HG03175 (cell line): ENCODE measurements around the gene TNN.
"Not testable (repeated sequence)": the region's sequence is repeated elsewhere in the genome, so short reads cannot be mapped to it uniquely, and the experiment has no call there.

ENCODE experiments used
- ATAC-seq: cut with Tn5 transposase; IDR thresholded peaks from one replicate; pipeline ENCODE4 v1.9.1; 2021; ENCODE audit warnings: mild to moderate bottlenecking, moderate library complexity; ENCODE audit not compliant: unreplicated experiment

The TNN gene, protein sequence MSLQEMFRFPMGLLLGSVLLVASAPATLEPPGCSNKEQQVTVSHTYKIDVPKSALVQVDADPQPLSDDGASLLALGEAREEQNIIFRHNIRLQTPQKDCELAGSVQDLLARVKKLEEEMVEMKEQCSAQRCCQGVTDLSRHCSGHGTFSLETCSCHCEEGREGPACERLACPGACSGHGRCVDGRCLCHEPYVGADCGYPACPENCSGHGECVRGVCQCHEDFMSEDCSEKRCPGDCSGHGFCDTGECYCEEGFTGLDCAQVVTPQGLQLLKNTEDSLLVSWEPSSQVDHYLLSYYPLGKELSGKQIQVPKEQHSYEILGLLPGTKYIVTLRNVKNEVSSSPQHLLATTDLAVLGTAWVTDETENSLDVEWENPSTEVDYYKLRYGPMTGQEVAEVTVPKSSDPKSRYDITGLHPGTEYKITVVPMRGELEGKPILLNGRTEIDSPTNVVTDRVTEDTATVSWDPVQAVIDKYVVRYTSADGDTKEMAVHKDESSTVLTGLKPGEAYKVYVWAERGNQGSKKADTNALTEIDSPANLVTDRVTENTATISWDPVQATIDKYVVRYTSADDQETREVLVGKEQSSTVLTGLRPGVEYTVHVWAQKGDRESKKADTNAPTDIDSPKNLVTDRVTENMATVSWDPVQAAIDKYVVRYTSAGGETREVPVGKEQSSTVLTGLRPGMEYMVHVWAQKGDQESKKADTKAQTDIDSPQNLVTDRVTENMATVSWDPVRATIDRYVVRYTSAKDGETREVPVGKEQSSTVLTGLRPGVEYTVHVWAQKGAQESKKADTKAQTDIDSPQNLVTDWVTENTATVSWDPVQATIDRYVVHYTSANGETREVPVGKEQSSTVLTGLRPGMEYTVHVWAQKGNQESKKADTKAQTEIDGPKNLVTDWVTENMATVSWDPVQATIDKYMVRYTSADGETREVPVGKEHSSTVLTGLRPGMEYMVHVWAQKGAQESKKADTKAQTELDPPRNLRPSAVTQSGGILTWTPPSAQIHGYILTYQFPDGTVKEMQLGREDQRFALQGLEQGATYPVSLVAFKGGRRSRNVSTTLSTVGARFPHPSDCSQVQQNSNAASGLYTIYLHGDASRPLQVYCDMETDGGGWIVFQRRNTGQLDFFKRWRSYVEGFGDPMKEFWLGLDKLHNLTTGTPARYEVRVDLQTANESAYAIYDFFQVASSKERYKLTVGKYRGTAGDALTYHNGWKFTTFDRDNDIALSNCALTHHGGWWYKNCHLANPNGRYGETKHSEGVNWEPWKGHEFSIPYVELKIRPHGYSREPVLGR (N-terminal part only)

DNA sequence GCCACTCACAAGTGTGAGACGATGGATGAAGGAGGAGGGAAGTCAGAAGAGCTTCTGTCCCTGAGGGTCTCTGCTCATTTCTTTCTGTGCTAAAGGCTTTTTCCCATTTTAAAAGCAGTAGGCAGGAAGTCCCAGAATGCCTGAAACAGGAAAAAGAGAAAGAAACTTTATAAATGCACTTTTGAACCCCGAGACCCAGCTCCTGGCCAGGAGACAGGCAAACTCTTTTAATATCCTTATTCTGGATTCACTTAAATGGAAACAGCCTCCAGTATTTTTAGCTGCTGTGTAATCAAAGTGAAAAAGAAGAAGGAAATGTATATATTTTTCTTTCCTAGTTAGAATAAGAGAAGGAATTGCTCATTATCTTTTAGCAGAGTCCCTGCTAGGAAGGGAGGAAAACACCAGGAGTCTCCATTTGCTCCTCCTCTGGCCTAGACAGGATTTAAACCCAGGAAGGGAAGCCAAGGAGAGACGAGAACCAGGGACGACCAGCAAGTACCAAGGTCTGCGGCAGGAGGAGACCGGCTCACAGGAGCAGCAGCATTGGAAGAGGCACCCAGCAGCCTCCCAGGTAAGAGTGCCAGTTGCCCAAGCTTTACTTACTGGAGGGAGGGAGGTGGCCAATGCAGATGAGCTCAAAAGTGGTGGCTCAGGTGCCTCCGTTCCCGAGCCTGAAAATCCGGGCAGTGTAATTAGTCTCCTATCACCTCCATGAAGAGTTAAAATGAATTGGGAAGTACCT is at the start of gene TNN:
Gene TNN (plus strand): TSS at position 472 of the 745 bp plus-strand sequence. CDS start 9,586 bp downstream, outside the sequence.
- ATAC-seq = no peak

DNA sequence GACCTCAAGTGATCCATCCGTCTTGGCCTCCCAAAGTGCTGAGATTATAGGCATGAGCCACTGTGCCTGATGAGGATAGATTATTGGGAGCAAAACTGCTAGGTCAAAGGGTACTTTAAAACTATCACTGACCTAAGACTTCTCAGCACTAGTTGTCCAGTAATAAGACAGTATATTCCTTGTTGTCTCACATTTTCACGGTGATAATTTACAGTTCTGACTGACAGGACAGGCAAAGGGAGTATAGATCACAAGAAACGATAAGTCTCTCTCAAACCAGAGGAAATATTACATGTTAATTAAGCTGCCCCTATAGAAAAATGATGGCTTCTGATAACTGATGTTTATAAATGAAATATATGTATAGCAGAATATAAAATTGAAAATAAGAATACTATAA is 48.1 kb upstream of the TNN start:
- no peak for ATAC-seq

DNA sequence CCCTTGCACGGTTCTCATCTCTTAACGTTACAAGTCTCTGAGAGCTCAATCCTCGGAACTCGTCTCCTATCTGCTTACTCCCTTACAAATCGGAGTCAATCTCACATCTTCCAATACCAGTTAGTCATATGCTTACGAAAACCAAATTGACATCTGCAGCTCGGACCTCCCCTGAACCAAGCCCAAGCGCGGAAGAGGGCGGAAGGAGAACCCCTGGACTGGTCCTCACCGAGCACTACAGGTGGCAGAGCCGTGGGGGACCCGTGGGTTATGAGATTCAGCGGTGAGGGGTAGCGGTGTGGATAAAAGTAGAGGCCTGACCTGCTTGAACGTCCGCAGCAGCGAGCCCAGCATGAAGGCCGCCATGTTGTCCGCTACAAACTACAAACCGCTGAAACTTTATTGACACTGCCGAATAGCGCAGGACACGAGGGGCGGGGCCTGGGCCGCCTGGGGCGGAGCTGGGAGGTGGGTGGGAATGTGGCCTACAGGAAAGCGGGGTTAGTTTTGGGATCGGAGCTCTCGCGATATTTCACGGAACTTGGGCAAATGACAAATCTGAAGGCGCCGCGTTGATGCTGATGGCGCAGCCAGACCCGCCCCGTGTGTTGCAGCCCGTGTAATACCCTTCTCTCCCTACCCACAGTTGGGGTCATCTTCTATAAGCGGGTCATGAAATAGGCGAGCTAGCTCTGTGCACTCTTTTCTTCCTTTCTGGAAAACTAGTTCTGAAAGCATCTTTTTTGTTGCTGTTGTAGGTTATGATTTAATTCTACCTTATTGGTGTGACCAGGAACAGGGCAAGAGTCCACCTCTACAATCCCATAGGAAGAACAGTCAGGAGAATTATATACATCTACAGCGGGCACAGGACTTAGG is 44.4 kb upstream of the TNN start, which contains the start of gene MRPS14:
Gene MRPS14 (minus strand): TSS at position 383 of the 879 bp plus-strand sequence. CDS start 17 bp downstream, at position 366.
- ATAC-seq = peak; percentile 94

DNA sequence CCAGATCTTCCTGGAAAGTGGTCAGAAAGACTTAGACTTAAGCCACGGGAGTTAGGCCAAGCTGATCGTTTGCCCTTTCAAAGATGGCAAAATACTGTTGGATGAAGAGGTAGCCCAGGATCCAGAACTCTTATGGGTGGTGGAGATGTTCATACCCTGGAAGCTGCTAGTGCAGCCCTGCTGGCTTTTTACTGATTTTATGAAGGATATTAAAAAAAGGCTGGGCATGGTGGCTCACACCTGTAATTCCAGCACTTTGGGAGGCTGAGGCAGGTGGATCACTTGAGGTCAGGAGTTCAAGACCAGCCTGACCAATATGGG is 43.8 kb upstream of the TNN start:
- not testable (repeated sequence) for ATAC-seq

DNA sequence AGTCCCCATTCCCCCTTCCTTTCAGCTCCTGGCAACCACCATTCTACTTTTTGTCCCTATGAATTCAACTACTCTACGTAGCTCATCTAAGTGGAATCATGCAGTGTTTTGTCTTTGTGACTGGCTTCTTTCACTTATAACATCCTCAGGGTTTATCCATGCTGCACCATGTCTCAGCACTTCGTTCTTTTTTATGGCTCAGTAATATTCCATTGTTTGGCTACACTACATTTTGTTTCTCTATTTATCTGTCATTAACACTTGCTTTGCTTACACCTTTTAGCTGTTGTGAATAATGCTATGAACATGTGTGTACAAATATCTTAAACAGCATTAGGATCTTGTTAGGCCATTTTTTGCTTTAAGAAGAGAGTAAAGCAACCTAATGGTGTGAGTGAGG is 42.9 kb upstream of the TNN start:
- ATAC-seq = no peak

DNA sequence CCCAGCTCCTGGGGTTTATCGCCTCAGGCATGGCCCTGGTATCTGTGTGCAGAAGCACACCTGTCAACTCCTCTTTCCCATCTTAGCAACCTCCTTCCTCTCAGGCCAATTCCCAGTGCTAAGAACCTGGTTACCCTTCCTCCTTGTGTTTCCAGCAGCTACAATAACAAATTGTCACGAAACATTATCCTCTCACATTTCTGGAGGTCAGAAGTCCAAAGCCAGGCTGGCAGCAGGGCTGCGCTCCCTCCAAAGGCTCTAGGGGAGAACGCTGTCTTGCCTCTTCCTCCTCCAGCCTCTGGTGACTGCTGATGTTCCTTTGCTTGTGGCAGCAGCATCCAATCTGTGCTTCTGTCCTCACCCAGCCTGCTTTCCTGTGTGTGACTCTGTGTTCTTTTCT is 33.7 kb upstream of the TNN start:
- no peak for ATAC-seq

DNA sequence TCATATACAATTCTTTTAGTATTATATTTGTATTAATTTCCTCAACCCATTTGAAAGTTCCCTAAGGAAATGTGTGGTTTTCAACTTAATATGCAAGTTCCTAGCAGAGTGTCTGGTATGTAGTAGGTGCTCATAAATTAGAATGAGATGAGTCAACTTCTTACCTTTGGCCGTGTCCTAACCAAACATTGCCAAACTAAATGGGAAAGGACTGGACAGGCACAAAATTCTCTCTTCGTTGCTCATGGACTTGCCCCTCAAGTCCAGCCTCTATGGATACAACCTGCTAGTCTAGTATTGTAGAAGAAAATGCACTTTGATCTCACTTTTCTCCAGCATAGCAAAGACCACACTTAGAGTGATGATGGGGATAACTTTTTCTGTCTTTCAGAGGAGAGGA is 32.9 kb upstream of the TNN start:
- ATAC-seq = no peak

DNA sequence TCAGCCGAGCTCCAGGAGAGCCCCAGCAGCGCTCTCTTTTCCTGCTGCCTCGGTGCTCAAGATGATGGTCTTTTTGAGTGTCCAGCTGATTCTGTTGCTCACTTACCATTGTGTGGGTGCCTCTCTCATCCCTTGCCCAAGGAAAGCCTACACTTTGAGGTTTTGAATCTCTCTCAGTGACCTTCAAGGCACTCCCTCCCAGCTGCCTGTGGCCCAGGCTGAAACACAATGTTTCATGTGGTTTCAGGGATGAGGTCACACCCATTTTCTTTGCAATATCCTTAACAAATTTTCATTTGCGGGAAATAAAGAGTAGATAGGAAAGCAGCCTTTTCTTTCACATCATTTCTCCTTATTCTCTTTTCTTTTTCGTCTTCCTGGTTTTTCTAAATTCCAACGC is 31.8 kb upstream of the TNN start:
- no peak for ATAC-seq

DNA sequence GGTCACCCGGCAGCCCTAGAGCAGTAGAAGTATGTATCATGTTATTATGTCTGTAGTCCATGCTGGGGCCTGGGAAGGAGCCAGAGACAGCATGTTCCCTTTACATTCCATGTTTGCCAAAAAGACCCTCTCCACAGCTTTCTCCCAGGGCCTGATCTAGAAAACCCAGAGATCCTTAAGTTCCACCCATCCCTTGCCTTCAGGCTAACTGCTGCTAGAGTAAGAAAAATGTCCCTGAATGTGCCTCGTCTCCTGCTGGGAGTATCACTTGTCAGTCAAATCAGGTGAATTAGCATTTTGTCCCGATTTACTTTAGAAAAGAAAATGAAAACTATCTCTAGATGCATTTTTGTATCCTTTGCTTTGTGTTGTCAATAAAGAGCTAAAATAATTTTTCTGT is 31.2 kb upstream of the TNN start:
- no peak for ATAC-seq

DNA sequence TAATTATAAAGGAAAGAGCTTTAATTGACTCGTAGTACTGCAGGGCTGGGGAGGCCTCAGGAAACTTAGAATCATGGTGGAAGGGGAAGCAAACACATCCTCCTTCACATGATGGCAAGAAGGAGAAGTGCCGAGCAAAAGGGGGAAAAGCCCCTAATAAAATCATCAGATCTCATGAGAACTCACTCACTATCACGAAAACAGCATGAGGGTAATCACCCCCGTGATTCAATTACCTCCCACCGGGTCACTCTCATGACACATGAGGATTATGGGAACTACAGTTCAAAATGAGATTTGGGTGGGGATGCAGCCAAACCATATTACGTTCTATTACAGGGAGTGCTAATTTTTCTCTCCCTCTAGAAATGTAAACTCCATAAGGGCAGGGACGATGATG is 30.2 kb upstream of the TNN start:
- no peak for ATAC-seq

DNA sequence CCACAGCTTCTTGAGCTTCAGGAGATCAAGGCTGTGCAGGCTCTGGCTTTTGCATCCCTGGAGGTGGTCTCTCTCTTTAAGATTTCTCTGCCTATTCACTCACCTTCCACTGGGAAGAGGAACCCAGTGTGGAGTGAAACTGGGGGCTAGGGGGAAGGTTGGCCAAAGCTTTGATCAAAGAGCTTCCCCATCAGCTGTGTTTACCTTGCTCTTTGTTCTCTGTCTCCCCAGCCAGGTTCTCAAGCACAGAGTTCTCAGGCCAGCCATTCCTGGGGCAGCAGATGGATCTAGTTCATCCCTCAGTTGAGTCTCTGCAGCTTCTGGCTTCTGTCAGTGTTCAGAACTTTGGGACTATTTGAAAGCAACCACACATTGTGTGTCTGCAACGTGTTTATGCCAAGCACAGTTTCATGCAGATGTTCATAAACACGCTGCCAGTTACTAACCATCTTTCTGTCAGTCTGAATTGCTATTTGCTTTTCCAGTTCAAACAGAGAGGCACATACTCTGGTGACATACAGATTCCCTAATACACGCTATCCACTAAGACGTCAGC is 27.2 kb upstream of the TNN start:
- no peak for ATAC-seq

DNA sequence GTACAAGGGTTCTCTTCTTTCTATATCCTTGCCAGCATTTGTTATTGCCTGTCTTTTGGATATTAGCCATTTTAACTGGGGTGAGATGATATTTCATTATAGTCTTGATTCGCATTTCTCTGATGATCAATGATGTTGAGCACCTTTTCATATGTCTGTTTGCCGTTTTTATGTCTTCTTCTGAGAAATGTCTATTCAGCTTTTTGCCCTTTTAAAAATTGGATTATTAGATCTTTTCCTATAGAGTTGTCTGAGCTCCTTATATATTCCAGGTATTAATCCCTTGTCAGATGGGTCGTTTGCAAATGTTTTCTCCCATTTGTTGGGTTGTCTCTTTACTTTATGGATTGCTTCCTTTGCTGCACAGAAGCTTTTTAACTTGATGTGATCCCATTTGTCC is 25.0 kb upstream of the TNN start:
- ATAC-seq = no peak

DNA sequence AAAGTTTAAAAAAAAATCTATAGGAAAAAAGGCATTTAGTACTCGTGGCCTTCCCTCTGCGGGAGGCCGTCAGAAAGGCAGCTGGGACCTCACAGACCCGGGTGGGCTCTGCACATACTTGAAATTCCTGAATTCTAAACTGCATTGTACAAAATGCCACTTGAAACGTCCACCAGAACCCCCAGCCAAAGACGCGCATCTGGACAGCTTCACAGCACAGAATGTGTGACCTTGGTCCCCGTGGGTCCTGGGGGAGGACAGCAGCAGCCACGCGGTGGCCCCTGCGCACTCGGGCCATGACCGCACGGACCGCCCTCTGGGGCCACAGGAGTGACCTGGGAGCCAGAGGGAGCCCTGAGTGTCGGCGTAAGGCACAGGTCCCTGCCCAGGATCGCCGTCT is 23.8 kb upstream of the TNN start:
- no peak for ATAC-seq

DNA sequence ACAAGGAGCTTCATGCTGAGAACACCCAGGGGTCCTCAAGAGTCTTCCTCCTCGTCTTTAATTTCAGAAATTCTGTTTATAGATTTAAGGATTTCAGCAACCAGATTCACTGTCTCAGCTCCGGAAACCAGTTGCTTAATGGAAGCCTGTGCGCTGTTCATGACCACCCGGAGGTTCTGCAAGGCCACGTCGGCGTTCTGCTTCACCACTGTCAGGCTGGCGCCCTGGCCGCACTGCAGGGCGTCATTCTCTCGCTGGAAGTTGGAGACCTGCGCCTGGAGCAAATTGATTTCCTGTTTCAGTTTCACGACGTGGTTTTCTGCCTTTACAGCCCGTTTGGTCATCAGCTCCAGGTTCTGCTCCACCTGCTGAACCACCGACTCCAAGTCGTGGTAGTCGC is 23.0 kb upstream of the TNN start:
- not testable (repeated sequence) for ATAC-seq

DNA sequence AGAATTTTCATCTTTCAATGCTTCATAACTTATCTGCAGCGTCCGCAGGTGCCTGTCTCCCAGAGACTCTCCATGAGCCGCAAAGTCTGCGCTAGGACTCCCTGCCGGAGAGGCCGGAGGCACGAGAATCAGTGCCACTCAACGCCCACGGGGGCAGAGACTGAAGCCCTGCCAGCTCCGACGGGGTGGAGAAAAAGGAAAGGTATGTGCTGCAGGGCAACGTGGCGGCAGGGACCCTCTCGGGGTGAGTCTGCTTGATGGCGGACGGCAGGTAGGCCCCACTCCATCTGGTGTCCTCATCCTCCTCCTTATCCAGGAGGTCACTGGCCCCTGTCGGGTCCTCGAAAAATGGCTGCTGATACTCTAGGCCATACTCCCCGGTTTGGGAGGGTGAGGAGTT is 22.5 kb upstream of the TNN start:
- no peak for ATAC-seq

DNA sequence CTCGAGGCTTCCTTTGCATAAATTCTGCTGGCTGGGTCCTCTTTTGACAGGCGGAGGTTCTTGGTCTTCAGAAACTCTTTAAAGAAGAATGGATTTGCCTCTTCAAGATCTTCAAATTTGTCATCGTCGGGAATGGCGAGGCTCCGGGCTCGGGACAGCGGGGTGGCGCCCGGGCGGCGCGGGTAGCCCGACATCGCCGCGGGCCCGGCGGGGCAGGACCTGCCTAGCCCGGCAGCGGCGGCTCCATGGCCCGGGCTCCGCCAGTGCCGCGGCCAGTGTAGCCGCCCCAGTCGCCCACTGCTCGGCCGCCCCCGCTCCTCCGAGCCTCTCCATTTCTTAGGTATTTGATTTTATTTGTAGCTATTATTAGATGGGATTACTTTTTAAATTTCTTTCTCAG is 22.1 kb upstream of the TNN start:
- no peak for ATAC-seq

DNA sequence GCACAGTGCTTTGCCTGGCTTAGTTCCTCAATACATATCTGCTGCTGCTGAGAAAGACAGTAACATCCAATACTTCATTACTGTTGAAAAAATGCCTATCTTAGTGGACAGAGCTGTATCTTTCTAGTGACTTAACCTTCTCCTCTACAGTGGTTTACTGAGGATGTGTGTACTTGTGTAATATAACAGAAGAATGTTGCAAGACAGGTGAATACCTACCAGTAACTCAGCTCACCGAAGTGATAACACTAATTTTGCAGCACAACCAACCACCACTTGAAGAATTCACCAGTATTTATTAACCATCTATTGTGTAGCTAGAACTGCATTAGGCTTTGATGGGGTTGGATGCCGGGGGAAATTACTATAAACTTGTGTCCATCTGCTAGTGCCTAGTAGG is 16.6 kb upstream of the TNN start:
- ATAC-seq = no peak

DNA sequence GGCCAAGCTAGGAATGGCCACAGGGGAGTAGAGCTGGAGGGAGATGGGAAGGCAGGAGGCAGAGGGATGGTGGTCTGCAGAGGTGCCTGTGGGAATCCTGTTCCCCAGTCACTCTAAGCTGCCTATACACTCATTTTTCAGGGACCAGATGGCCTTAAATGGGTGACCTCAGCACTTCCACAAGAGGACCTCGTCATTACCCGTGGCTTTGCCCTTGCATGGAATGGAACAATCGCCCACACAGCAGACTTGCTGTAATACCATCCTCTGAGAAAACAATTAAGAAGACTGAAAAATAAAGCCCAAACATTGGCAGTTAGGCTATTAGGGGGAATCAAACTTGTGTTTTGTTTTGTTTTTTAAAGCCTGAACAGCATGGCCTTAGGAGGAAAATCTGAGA is 12.9 kb upstream of the TNN start:
- ATAC-seq = no peak

DNA sequence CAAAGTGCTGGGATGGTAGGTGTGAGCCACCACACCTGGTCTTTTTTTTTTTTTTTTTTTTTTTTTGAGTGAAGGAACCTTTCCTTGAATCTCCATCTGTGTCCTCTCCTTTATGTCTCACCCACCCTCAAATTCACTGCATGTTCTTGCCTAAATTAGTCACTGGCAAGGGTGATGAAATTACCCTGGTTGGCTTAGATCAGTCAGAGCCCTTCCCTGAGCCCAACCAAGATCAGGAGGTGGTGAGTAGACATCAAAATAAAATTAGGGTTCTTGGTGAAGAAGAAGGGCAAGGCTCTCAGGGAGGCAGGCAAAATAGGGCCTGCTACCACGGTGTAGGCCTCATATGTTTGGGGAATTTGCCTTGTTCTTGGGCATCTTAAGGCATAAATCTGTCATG is 5.3 kb upstream of the TNN start:
- no peak for ATAC-seq
